KOPT-K1 (cell line): ENCODE results near the gene APOL2.
"Not testable (repeated sequence)": the region's sequence is repeated elsewhere in the genome, so short reads cannot be mapped to it uniquely, and the experiment has no call there.

ENCODE experiments used
- H3K27ac ChIP-seq: fragments of 200-600 bp; sonication (generic); 2 replicates; pipeline ENCODE4 v1.5.1; 2016; ENCODE audit warnings: antibody characterized with exemption, mild to moderate bottlenecking, low read depth, low read length; ENCODE audit not compliant: poor library complexity, severe bottlenecking
- H3K36me3 ChIP-seq: fragments of 200-600 bp; sonication (generic); 2 replicates; pipeline ENCODE4 v1.5.1; 2017; ENCODE audit warnings: antibody characterized with exemption, mild to moderate bottlenecking, low read length, moderate library complexity; ENCODE audit not compliant: insufficient read depth
- H3K9me3 ChIP-seq: fragments of 200-600 bp; sonication (generic); 2 replicates; pipeline ENCODE4 v1.5.1; 2017; ENCODE audit warnings: antibody characterized with exemption, low read length, mild to moderate bottlenecking; ENCODE audit not compliant: insufficient read depth, poor library complexity, severe bottlenecking

APOL2 gene

GRCh38 chr22:36253523-36254490 lies 14.5 kb upstream of the APOL2 start:
- peak overlapping the region; percentile 74 for H3K27ac ChIP-seq
- H3K9me3 ChIP-seq: peaks cover 10% of the 10 kb centered on the region
- 0 out of 2 replicates have a peak, but pooled peaks cover 12% of the 10 kb centered on the region for H3K36me3 ChIP-seq

DNA sequence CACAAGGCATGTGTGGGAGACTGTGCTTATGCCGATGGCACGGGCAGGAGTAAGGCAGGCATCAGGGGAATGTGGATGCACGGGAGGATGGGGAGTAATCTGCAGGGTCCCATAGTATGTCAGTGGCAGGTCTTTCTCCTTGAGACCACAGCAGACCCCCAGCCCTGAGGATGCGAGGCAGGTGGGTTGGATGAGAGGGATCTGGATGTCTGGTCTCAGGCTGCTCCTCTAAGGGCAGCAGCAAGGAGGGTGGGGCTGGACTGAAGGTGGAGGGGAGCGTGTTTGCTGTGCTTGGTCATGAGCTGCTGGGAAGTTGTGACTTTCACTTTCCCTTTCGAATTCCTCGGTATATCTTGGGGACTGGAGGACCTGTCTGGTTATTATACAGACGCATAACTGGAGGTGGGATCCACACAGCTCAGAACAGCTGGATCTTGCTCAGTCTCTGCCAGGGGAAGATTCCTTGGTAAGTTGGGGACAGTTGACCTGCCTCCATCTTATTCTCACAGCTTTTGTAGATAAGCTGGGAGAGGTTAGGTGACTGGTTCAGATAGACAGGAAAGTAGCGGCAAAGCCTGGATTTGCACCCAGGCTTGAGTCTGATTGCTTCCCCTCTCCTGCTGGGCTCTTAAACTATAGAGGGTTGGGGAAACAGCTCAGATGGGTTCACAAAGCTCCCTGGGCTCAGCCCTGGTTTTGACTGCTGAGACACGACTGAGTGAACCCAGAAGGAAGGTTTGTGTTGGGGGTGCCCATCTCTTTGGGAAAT lies 13.6 kb upstream of the APOL2 start, which contains the start of gene APOL1:
APOL1 (plus strand) TSS at position 380 of the 769 bp plus-strand sequence. CDS start 1,823 bp downstream, outside the sequence.
- Histone ChIP-seq H3K36me3 (0 out of 2 replicates have a peak, but pooled peaks cover 6% of the 10 kb centered on the region), H3K27ac (peak within 1 kb of the TSS; percentile 74), H3K9me3 (peaks cover 18% of the 10 kb centered on the region)

DNA sequence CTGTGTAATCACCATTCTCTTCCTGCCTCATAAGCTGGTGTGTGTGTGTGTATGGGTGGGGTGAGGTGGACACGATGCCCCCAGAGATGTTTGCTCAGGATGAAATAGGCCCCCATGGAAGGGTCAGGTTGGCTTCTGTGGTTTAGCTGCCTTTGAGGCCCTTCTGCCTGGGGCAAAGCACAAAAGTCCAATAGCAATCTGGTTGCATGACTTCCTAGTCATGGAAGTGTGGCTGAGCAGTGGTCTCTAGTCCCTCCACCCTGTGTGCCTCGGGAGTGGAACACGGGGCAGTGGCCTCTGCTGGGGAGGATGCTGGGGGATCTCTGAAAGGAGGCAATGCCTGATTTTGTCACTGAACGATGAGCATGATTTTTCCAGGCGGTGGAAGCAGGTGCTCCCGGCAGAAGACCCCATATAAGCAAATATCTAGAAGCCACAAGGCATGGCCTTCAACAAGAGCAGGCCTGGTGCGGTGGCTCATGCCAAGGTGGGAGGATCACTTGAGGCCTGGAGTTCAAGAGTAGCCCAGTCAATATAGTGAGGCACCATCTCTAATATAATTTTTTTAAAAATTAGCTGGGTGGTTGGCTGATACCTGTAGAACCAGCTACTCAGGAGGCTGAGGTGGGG lies 12.8 kb upstream of the APOL2 start:
- H3K36me3 ChIP-seq: not testable (repeated sequence)
- peaks cover 20% of the 10 kb centered on the region for H3K9me3 ChIP-seq
- peak overlapping the region; percentile 74 for H3K27ac ChIP-seq

- H3K9me3 ChIP-seq: peaks cover 20% of the 10 kb centered on the region
- not testable (repeated sequence) for H3K36me3 ChIP-seq, H3K27ac ChIP-seq
Measured at GRCh38 chr22:36250292-36250960, 11.1 kb upstream of the APOL2 start.

- no peak overlapping the region for H3K27ac ChIP-seq
- peaks cover 20% of the 10 kb centered on the region for H3K9me3 ChIP-seq
- H3K36me3 ChIP-seq: no peaks in the 10 kb centered on the region
Measured at GRCh38 chr22:36249160-36249559, 9.8 kb upstream of the APOL2 start.

DNA sequence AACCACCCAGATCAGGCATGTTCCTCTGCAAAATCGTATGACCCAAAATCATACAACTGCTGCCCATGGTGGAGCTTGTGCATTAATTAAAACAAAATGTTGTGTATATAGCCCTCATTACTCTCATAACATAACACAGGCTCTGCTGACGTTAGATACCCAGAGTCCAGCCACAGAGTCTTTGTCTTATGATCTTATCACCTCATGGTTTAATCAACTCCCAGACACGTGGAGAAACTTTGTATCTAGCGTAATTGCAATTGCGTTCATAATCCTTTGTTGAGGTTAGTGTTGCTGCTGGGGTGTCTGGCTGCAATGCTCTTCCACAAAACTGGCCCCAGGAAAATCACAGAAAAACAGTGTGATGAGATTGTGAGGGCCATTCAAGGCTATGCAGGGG lies 8.6 kb upstream of the APOL2 start:
- Histone ChIP-seq H3K27ac (no peak overlapping the region), H3K36me3 (no peaks in the 10 kb centered on the region), H3K9me3 (peaks cover 20% of the 10 kb centered on the region)

DNA sequence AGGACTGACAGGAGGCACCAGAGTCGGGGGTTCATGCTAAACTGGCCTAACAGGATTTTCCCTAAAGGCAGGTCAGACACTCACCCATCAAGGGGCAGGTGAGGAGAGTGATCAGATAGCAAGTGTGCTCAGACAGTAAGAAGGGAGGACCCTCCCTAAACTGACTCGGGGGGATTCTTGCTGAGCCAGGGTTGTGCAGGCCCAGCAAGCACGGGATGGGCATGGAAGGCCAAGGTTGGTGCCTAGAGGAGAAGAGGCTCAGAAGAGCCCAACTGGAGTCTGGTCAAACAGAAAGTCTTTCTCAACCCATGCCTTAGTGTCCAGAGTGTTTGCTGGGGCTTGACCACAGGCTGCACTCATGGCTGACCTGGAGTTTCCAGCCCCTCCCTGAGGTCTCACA lies 7.4 kb upstream of the APOL2 start:
- no peaks in the 10 kb centered on the region for H3K36me3 ChIP-seq

GRCh38 chr22:36245805-36246356 lies 6.6 kb upstream of the APOL2 start:
- Histone ChIP-seq H3K9me3 (peaks cover 20% of the 10 kb centered on the region), H3K27ac (no peak overlapping the region)

More for the DNA sequence above, 7.4 kb upstream of the APOL2 start:
- Histone ChIP-seq H3K27ac (no peak overlapping the region), H3K9me3 (peaks cover 20% of the 10 kb centered on the region)

GRCh38 chr22:36244522-36245391 lies 5.4 kb upstream of the APOL2 start:
- H3K9me3 ChIP-seq: peaks cover 19% of the 10 kb centered on the region
- H3K36me3 ChIP-seq: no peaks in the 10 kb centered on the region
- H3K27ac ChIP-seq: no peak overlapping the region

More at GRCh38 chr22:36245805-36246356, 6.6 kb upstream of the APOL2 start:
- H3K36me3 ChIP-seq: no peaks in the 10 kb centered on the region

DNA sequence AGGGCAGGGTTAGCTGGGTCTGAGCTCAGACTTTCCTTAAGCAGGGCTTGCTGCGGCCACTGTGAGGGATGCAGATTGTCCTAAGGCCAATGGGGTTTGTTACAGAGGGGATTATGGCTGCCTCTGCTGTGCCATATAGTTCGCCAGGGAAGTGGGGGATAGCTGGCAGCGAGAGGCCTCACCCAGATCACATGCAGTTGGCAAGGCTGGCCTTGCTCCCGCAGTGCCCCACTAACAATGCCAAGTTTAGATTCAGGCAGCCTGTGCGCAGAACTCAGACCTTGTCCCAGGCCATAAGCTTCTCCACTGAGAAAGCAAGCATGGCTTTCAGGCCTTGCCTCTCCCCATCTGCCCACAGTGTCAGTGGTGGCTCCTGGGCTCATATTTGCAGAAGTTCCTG lies 4.7 kb upstream of the APOL2 start:
- Histone ChIP-seq H3K9me3 (peaks cover 12% of the 10 kb centered on the region), H3K27ac (no peak overlapping the region), H3K36me3 (no peaks in the 10 kb centered on the region)

GRCh38 chr22:36239150-36239400 lies 252 bp downstream of the APOL2 start:
- H3K27ac ChIP-seq: peak overlapping the region; percentile 81

DNA sequence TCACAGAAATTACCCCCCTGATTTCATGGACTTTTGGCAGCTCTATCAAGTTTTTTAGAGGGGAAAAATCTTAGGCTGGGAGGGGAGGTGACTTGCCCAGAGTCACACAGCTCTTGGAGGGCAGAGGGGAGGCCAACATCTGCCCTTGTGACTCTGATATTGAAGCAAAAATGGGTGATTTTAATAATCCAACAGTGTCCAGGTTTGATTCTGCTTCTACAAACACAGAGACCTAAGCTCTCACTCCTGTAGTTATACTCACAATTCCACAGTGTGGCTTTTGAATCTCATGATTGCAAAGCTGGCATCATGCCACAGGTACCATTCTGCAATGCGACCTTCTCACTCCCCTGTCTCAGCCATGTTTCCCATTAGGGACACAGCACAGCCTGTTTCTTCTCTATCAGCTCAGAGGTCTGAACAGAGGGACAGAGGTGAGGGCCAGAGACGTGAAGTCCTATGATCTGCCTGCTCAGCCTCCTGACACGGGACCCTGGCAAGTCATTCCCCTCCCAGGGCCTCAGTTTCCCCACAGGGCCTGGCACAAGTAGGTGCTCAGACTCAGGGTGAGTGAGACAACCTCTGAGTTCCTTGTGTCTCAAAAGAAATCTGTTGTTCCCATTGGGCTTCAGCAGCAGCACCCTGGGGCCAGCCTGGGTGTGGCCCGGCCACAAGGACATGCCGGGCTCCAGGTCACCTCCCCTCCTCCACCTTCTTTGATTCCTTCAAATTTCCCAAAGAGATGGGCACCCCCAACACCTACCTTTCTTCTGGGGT lies 766 bp downstream of the APOL2 start:
- H3K36me3 ChIP-seq: peaks cover 34% of the 10 kb centered on the region
- H3K9me3 ChIP-seq: no peaks in the 10 kb centered on the region
- H3K27ac ChIP-seq: peak overlapping the region; percentile 81

More at GRCh38 chr22:36239150-36239400, 252 bp downstream of the APOL2 start:
- Histone ChIP-seq H3K9me3 (no peaks in the 10 kb centered on the region), H3K36me3 (peaks cover 29% of the 10 kb centered on the region)
